ENCODE data around the gene CLDN2.

Gene CLDN2

GRCh38 chrX:106899276-106899675, 20.9 kb upstream of the CLDN2 start:
- TF ChIP-seq TAF1 (IDR thresholded peaks at IDR 0.05; ENCODE audit: low read depth, low read length) = no peak
- FAIRE-seq (no peak), DNase-seq (ENCODE audit: insufficient read length, low spot score) (no peak)

GRCh38 chrX:106899841-106900240, 20.4 kb upstream of the CLDN2 start:
- FAIRE-seq (no peak), DNase-seq (ENCODE audit: insufficient read length, low spot score) (no peak)
- TF ChIP-seq PAX5 (IDR thresholded peaks at IDR 0.05; ENCODE audit: insufficient read depth, low read length, severe bottlenecking) (no peak), TAF1 (IDR thresholded peaks at IDR 0.05; ENCODE audit: low read depth, low read length) (no peak), POU2F2 (IDR thresholded peaks at IDR 0.05; ENCODE audit: low read depth, low read length) (no peak), POLR2A (IDR thresholded peaks at IDR 0.05; ENCODE audit: low read depth, low read length) (no peak), SPI1 (IDR thresholded peaks at IDR 0.05; ENCODE audit: low read depth, low read length) (no peak), POLR2AphosphoS5 (IDR thresholded peaks at IDR 0.05; ENCODE audit: low read depth, low read length) (no peak)

- FAIRE-seq (no peak), DNase-seq (ENCODE audit: insufficient read length, low spot score) (no peak)
- no peak for TF ChIP-seq POLR2AphosphoS5 (IDR thresholded peaks at IDR 0.05; ENCODE audit: low read depth, low read length)
- TF ChIP-seq SPI1 (IDR thresholded peaks at IDR 0.05; ENCODE audit: low read depth, low read length) = no peak
- TF ChIP-seq POLR2A (IDR thresholded peaks at IDR 0.05; ENCODE audit: low read depth, low read length) = no peak
- TF ChIP-seq PAX5 (IDR thresholded peaks at IDR 0.05; ENCODE audit: insufficient read depth, low read length, severe bottlenecking) = no peak
- TF ChIP-seq POU2F2 (IDR thresholded peaks at IDR 0.05; ENCODE audit: low read depth, low read length) = no peak
- TF ChIP-seq TAF1 (IDR thresholded peaks at IDR 0.05; ENCODE audit: low read depth, low read length) = no peak
Observed at GRCh38 chrX:106901341-106901740, 18.9 kb upstream of the CLDN2 start.

GRCh38 chrX:106901781-106902219, 18.4 kb upstream of the CLDN2 start:
- TF ChIP-seq POLR2A (IDR thresholded peaks at IDR 0.05; ENCODE audit: low read depth, low read length) = no peak
- TF ChIP-seq POLR2AphosphoS5 (IDR thresholded peaks at IDR 0.05; ENCODE audit: low read depth, low read length) = no peak
- no peak for TF ChIP-seq PAX5 (IDR thresholded peaks at IDR 0.05; ENCODE audit: insufficient read depth, low read length, severe bottlenecking)
- no peak for TF ChIP-seq SPI1 (IDR thresholded peaks at IDR 0.05; ENCODE audit: low read depth, low read length)
- TF ChIP-seq TAF1 (IDR thresholded peaks at IDR 0.05; ENCODE audit: low read depth, low read length) = no peak
- TF ChIP-seq POU2F2 (IDR thresholded peaks at IDR 0.05; ENCODE audit: low read depth, low read length) = no peak
- no peak for FAIRE-seq
- no peak for DNase-seq (ENCODE audit: insufficient read length, low spot score)

- FAIRE-seq (no peak), DNase-seq (ENCODE audit: insufficient read length, low spot score) (no peak)
- no peak for TF ChIP-seq PAX5 (IDR thresholded peaks at IDR 0.05; ENCODE audit: insufficient read depth, low read length, severe bottlenecking)
- no peak for TF ChIP-seq POU2F2 (IDR thresholded peaks at IDR 0.05; ENCODE audit: low read depth, low read length)
- TF ChIP-seq POLR2A (IDR thresholded peaks at IDR 0.05; ENCODE audit: low read depth, low read length) = no peak
- no peak for TF ChIP-seq SPI1 (IDR thresholded peaks at IDR 0.05; ENCODE audit: low read depth, low read length)
- TF ChIP-seq TAF1 (IDR thresholded peaks at IDR 0.05; ENCODE audit: low read depth, low read length) = no peak
- no peak for TF ChIP-seq POLR2AphosphoS5 (IDR thresholded peaks at IDR 0.05; ENCODE audit: low read depth, low read length)
Observed at GRCh38 chrX:106902684-106903083, 17.5 kb upstream of the CLDN2 start.

GRCh38 chrX:106903291-106903824, 16.8 kb upstream of the CLDN2 start, which contains the start of gene RIPPLY1:
TSS of gene RIPPLY1 (minus strand) at chrX:106903341. CDS start at chrX:106903287, 54 bp downstream.
- FAIRE-seq (no peak), DNase-seq (ENCODE audit: insufficient read length, low spot score) (no peak)
- no peak for TF ChIP-seq TAF1 (IDR thresholded peaks at IDR 0.05; ENCODE audit: low read depth, low read length)
- TF ChIP-seq SPI1 (IDR thresholded peaks at IDR 0.05; ENCODE audit: low read depth, low read length) = no peak
- no peak for TF ChIP-seq PAX5 (IDR thresholded peaks at IDR 0.05; ENCODE audit: insufficient read depth, low read length, severe bottlenecking)
- TF ChIP-seq POLR2AphosphoS5 (IDR thresholded peaks at IDR 0.05; ENCODE audit: low read depth, low read length) = no peak
- no peak for TF ChIP-seq POLR2A (IDR thresholded peaks at IDR 0.05; ENCODE audit: low read depth, low read length)
- no peak for TF ChIP-seq POU2F2 (IDR thresholded peaks at IDR 0.05; ENCODE audit: low read depth, low read length)

- DNase-seq (ENCODE audit: insufficient read length, low spot score) (no peak), FAIRE-seq (no peak)
- no peak for TF ChIP-seq POLR2AphosphoS5 (IDR thresholded peaks at IDR 0.05; ENCODE audit: low read depth, low read length)
- no peak for TF ChIP-seq TAF1 (IDR thresholded peaks at IDR 0.05; ENCODE audit: low read depth, low read length)
- no peak for TF ChIP-seq PAX5 (IDR thresholded peaks at IDR 0.05; ENCODE audit: insufficient read depth, low read length, severe bottlenecking)
- no peak for TF ChIP-seq POU2F2 (IDR thresholded peaks at IDR 0.05; ENCODE audit: low read depth, low read length)
- no peak for TF ChIP-seq POLR2A (IDR thresholded peaks at IDR 0.05; ENCODE audit: low read depth, low read length)
- TF ChIP-seq SPI1 (IDR thresholded peaks at IDR 0.05; ENCODE audit: low read depth, low read length) = no peak
Observed at GRCh38 chrX:106903856-106904528, 16.2 kb upstream of the CLDN2 start.

GRCh38 chrX:106905064-106905708, 15.0 kb upstream of the CLDN2 start:
- no peak for TF ChIP-seq PAX5 (IDR thresholded peaks at IDR 0.05; ENCODE audit: insufficient read depth, low read length, severe bottlenecking)
- no peak for TF ChIP-seq TAF1 (IDR thresholded peaks at IDR 0.05; ENCODE audit: low read depth, low read length)
- no peak for TF ChIP-seq POLR2AphosphoS5 (IDR thresholded peaks at IDR 0.05; ENCODE audit: low read depth, low read length)
- TF ChIP-seq POU2F2 (IDR thresholded peaks at IDR 0.05; ENCODE audit: low read depth, low read length) = no peak
- no peak for TF ChIP-seq POLR2A (IDR thresholded peaks at IDR 0.05; ENCODE audit: low read depth, low read length)
- TF ChIP-seq SPI1 (IDR thresholded peaks at IDR 0.05; ENCODE audit: low read depth, low read length) = no peak
- FAIRE-seq (no peak), DNase-seq (ENCODE audit: insufficient read length, low spot score) (no peak)

GRCh38 chrX:106906361-106906760, 13.8 kb upstream of the CLDN2 start:
- FAIRE-seq = no peak

More at GRCh38 chrX:106906361-106906760, 13.8 kb upstream of the CLDN2 start:
- DNase-seq (ENCODE audit: insufficient read length, low spot score) = no peak
- no peak for TF ChIP-seq POLR2AphosphoS5 (IDR thresholded peaks at IDR 0.05; ENCODE audit: low read depth, low read length)
- TF ChIP-seq TAF1 (IDR thresholded peaks at IDR 0.05; ENCODE audit: low read depth, low read length) = no peak
- no peak for TF ChIP-seq PAX5 (IDR thresholded peaks at IDR 0.05; ENCODE audit: insufficient read depth, low read length, severe bottlenecking)
- no peak for TF ChIP-seq SPI1 (IDR thresholded peaks at IDR 0.05; ENCODE audit: low read depth, low read length)
- no peak for TF ChIP-seq POLR2A (IDR thresholded peaks at IDR 0.05; ENCODE audit: low read depth, low read length)
- TF ChIP-seq POU2F2 (IDR thresholded peaks at IDR 0.05; ENCODE audit: low read depth, low read length) = no peak
